ENCODE measurements around the gene CD48. TPM values are rescaled to one million over a fixed set of nuclear protein-coding genes. Genes with fewer than 3 reads are reported as not detected.

The CD48 gene
- polyA plus RNA-seq, 10 donors = 0.97 to 20.2 (median 1.8) TPM

- no peak for DNase-seq
These were observed 31.7 kb downstream of the CD48 start for GRCh38 chr1:160679893-160680292.

DNA sequence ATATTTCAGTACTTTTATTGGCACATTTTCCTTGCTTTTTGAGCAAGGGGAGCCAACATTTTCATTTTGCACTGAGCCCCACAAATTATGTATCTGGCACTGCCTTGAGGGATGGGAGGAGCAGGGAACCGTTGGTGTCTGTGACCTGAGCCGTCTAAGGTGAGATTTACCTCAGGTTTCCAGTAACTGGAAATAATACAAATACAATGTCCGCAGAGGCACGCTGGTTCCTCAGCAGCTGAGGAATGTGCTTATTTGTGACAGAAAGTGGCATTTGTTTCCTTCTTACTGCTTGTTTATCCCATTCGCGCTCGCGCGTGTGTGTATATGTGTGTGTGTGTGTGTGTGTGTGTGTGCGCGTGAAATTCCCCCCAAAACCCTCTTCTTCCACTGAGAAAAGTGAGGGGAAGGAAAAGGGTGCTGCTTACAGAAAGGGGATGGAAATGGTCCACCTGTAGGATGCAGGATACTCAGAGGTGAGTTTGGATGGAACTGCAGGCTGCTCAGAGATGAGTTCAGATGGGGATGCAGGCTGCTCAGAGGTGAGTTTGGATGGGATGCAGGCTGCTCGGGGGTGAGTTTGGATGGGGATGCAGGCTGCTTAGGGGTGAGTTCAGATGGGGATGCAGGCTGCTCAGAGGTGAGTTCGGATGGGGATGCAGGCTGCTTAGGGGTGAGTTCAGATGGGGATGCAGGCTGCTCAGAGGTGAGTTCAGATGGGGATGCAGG, 34.6 kb downstream of the CD48 start:
- DNase-seq = no peak

- DNase-seq = peak; percentile 30 to 68 (median 62)
These were observed 35.8 kb downstream of the CD48 start for GRCh38 chr1:160675641-160676410.

- DNase-seq = no peak
These were observed 37.2 kb downstream of the CD48 start for GRCh38 chr1:160674415-160674814.

GRCh38 chr1:160672789-160673695, 38.6 kb downstream of the CD48 start:
- no peak for DNase-seq

DNA sequence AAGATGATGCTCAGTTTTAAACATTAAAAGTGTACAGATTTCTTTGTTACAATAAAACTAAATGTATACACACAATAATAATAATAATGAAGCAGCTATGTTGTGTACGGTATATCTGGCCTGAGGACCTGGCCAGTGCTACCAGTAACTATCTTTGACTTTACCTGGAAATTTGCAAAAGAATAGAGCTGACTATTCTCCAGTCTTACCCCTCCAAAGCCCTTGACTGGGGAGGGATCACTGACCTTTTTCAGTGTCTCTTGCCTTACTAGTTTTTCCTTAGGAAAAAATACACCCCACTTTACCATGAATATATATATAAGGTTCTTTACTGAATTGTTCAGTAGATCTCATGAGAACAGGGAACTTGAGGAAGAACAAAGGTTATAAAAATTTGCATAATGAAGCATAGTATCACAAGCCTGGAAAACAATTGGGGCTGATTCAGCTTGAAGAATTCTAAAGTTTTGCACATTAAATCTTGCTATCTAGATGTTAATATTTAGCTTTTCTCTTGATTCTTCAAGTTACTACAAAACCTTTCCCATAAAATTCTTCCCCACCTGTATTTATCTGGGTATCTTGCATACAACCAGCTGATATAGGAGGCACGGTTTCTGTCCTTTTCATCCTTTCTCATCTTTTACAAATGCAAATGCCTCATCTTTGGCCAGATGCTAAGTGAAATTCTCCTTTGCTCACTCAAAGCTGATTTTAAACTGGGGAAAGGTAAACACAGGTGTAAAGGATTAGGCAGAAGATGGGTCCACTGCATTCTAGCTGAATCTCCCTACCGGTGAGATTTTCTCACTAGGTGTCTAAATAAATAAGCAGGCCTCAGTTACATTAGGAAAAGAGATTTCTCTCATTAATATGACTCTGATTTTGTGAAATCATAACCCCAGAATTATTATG, 39.8 kb downstream of the CD48 start:
- DNase-seq = no peak

DNA sequence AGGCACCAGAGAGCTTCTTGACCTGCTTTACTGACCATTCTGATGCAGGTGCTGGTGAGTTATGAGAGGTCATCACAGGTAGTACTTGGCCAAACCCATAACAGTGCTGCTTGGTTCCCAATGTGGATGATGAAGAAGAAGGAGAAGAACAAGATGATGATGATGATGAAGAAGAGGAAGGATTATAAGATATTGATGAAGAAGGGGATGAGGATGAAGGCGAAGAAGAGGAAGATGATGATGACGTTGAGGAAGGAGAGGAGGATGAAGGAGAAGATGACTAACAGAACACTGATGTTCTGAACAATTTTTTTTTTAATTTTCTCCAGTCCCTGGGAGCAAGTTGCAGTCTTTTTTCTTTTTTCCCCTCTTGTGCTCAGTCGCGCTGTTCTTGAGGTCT, 40.9 kb downstream of the CD48 start:
- no peak for DNase-seq

- no peak for DNase-seq
These were observed 41.8 kb downstream of the CD48 start for GRCh38 chr1:160669802-160670201.

DNA sequence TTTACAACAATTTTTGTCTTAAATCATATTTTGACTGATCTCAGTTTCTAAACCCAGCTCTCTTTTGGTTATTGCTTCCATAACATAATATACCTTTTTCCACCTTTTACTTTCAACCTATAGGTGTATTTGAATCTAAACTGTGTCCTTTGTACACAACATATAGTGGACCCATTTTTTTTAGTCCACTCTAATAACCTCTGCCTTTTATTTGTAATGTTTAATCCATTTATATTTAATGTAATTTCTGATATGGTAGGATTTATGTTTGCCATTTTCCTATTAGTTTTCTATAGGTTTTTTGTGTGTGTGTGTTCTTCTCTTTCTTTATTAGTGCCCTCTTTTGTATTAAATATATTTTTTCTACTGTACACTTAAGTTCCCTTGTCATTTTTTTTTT, 42.3 kb downstream of the CD48 start:
- no peak for DNase-seq

DNA sequence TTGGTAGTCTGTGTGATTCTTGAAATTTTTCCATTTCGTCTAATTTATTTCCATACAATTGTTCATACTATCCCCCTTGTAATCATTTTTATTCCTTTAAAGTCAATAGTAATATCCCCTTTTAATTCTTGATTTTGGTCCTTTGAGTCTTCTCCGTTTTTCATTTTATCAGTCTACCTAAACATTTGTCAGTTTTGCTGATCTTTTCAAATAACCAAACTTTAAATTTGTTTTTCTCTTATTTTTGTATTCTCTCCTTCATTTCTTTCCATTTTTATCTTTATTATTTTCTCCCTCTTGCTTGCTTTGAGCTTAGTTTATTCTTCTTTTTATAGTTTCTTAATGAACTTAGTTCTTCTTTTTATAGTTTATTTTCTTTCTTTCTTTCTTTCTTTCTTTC, 43.7 kb downstream of the CD48 start:
- DNase-seq = no peak

GRCh38 chr1:160666079-160666442, 45.6 kb downstream of the CD48 start:
- DNase-seq = no peak

GRCh38 chr1:160665330-160666078, 46.1 kb downstream of the CD48 start:
- peak in 2 of 3 donors; percentile 23 to 26 for DNase-seq

DNA sequence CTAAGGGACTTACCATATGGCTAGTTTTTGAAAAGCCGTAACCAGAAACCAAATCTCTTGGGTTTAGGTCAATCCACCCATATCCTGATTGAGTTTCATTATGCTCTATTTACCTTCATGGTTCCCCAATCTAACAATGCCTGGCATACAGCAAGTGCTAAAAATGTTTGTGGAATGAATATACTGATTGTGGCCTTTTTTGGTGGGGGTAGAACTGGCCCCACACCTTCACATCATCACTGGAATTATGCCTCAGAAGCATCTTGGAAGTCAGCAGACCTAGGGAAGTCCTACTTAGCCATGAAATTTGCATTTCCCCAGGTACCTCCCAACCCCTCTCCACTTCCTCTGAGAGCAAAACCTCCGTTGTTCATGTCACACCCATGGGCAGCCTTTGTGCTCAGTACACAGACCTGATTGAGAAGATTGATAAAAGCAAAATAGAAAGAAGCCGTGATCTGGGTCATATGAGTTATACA, 47.0 kb downstream of the CD48 start:
- DNase-seq = no peak

- no peak for DNase-seq
These were observed 48.7 kb downstream of the CD48 start for GRCh38 chr1:160662910-160663309.

DNA sequence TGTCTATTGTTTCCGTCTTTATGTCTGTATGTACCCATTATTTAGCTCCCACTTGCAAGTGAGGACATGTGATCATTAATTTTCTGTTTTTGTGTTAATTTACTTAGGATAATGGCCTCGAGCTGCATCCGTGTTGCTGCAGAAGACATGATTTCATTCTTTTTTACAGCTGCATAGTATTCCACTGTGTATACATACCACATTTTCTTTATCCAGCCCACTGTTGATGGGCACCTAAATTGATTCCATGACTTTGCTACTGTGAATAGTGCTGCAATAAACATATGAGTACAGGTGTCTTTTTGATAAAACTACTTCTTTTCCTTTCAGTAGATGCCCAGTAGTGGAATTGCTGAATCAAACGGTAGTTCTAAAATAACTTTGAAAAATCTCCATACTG, 52.1 kb downstream of the CD48 start:
- no peak for DNase-seq

- DNase-seq = no peak
These were observed 52.8 kb downstream of the CD48 start for GRCh38 chr1:160658814-160659193.

DNA sequence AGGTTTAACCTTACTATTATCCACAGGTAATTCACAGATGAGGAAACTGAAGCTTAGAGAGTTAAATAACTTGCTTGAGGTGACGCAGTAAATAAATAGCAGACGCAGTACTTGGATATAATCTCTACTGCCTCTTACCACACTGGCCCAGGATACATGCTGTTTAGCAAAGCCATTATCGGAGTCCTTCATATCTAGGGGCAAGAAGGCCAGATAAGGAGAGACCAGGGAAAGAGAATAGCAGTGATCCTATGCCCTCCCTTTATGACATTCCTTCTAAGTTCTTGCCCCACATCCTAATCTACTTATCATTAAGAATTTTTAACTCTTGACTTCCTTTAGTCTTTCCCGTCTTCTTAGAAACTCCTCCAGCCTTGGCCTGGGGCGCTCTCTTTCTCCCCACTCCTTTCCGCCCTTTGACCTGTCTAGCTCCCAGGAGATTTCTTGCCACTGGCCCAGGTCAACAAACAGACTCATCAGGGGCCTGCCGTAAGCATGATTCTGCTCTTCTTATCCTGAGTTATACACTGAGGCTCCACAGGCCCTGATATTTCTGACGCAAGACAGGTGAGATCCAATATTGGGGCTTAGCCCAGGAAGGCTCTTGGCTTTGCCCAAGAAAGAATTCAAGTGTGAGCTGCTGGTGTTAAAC, 53.3 kb downstream of the CD48 start:
- DNase-seq = no peak

DNA sequence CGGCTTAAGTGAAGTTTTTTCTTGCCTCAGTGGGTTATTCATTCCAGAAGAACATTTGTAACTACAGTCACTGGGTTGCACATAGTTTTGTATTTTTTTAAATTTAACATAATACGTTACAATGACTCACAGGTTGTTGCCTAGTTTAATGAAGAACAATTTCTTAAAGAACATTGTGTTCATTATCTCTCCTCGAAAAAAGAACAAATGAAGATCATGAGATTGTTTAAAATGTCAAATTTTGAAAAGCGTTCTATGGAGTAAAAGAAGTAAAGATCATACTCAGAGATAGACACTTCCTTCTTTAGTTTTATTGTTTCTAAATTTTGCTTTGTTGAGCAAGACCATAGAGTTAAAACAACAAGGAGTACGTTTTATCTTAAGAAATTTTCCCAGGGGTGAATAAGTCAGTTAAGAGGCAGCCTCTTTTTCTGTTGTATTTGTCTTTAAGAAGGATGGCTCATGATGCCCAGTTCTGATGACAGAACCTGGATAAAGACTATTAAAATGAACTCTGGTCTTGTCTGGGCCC, 54.3 kb downstream of the CD48 start:
- no peak for DNase-seq

DNA sequence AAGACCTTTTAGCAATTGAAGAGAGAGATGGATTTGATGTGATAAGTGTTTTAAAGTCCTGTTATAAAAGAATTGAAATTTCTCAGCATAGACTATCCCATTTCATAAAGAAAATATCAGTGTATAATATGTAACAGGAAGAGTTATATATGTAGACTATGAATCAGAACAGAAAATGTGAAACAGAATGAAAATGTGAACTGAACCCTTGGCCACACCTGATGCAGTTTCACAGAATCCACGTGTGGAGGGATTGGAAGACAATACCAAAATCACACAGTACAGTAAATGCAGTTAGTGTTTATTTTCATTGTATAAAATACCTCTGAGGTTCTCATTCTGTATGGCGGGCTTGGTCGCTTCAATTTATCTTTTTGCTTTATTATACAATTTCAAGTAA, 54.9 kb downstream of the CD48 start:
- DNase-seq = no peak

- no peak for DNase-seq
These were observed 58.0 kb downstream of the CD48 start for GRCh38 chr1:160653620-160654016.

All from muscle of back (tissue), 11 donors.